ENCODE results near the gene CORO2B.
"Not testable (repeated sequence)": the region's sequence is repeated elsewhere in the genome, so short reads cannot be mapped to it uniquely, and the experiment has no call there.

The CORO2B gene

GRCh38 chr15:68679961-68680371 is 101.2 kb downstream of the CORO2B start:
- no peak for DNase-seq

DNA sequence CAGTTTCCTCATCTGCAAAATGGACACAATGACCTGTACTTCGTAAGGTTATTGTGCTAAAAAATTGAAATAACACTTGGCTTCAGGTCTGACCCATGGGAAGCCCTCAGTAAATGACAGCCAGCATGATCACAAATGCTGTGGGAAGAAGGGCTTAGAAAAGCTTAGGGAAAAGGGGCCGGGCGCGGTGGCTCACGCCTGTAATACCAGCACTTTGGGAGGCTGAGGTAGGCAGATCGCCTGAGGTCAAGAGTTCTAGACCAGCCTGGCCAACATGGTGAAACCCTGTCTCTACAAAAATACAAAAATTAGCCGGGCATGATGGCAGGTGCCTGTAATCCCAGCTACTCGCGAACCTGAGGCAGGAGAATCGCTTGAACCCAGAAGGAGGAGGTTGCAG is 102.0 kb downstream of the CORO2B start:
- DNase-seq = not testable (repeated sequence)

DNA sequence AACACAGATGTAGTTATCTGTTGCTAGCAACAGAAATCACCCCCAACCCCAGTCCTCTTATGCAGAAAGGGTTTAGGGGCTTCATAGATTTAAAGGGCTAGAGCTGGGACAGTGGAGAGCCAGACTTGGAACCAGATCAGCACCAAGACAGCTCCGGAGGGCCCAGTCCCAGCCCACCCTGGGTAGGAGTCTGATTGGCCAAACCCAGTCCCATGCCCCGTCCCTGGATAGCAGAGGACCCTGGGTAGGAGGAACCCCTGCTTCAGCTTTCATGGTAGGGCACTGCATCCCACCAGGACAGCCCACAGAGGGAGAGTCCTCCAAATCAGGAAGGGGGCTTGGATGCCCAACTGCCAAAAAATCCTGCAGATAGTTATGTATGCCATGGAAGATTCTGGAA is 103.0 kb downstream of the CORO2B start:
- no peak for DNase-seq

- DNase-seq = no peak
Measured at GRCh38 chr15:68682330-68682729, 103.5 kb downstream of the CORO2B start.

DNA sequence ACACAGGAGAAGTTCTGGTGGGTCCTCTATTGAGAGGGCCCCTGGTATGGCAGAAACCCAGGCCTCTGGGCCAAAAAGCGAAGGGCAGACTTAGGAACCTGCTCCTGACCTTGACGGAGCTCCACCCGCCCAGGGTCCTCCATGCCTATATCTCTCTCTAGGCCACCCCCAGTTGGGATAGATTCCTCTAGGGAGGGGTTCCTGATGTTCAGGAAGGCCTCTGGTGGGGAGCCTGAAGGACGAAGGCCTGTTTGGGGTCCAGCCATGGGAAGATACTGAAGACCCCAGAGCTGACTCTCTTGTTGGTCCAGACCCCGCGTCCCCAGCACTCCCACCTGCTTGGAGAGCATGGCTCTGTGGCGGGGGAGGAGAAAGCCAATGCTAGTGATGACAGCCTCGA is 104.2 kb downstream of the CORO2B start:
- DNase-seq = no peak

DNA sequence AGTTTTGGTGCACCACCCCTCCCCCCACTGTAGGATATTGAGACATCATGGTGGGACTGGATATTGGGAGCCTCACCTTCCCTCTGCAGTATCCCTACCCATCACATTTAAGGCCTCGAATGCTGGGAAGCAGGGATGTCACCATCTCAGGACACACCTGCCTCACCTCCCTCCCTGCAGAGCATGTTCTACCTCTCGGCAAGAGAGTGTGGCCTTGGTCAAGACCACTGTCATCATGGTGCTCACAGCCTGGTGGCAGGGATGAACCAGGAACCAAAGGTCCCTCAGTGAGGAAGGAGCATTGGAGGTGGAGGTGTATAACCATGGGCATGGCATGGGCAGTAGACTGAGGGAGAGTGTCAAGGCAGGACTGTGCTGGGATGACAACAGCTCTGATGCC is 104.8 kb downstream of the CORO2B start:
- DNase-seq = no peak

- no peak for DNase-seq
Measured at GRCh38 chr15:68684476-68684875, 105.7 kb downstream of the CORO2B start.

GRCh38 chr15:68687136-68687735 is 108.4 kb downstream of the CORO2B start:
- DNase-seq = no peak

DNA sequence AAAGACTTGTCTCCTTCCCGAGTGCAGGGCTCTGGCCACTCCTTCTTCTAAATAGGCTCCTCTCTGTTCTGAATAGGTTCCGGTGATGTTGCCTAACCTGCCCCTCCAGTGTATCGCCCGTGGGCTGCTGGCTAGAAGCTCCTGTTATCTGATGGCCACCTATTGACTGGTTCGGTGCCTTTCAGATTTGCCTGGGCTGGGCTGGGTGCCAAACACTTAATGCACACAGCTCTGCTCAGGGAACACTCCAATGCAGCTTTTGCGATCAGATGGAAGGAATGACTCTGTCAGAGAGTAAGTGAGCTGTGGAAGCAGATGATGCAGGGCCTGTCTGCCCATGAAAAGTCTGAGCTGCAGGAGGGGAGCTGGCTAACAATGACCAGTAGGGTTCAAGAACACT is 112.9 kb downstream of the CORO2B start:
- no peak for DNase-seq

GRCh38 chr15:68693071-68693470 is 114.3 kb downstream of the CORO2B start:
- DNase-seq = no peak

GRCh38 chr15:68694111-68694510 is 115.3 kb downstream of the CORO2B start:
- no peak for DNase-seq

DNA sequence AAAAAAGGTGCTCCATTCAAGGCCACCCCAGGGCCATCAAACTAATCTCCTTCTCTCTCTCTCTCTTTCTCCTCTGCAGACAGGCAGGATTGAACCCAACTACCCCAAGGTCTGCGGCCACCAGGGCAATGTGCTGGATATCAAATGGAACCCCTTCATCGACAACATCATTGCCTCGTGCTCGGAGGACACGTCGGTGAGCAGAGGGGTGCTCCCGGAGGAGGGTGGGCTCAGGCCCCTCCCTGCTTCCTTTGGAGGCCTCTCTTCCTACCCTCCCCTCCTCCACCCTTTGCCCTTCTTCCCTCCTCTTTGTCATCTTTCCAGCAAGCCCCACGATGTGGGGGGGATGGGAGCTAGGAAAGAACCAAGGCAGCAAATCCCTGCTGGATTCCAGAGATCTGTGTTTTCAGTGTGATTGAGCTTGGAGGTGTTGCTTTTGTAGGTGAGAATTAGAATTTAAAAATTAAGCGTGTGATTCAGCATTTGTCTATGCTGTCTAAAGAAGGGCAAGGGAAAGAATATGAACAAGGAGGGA is 116.3 kb downstream of the CORO2B start:
- DNase-seq = no peak

- DNase-seq = no peak
Measured at GRCh38 chr15:68696414-68697363, 117.9 kb downstream of the CORO2B start.

GRCh38 chr15:68697711-68698690 is 119.2 kb downstream of the CORO2B start:
- no peak for DNase-seq

- DNase-seq = no peak
Measured at GRCh38 chr15:68698708-68699107, 119.9 kb downstream of the CORO2B start.

GRCh38 chr15:68699124-68699880 is 120.5 kb downstream of the CORO2B start:
- no peak for DNase-seq

DNA sequence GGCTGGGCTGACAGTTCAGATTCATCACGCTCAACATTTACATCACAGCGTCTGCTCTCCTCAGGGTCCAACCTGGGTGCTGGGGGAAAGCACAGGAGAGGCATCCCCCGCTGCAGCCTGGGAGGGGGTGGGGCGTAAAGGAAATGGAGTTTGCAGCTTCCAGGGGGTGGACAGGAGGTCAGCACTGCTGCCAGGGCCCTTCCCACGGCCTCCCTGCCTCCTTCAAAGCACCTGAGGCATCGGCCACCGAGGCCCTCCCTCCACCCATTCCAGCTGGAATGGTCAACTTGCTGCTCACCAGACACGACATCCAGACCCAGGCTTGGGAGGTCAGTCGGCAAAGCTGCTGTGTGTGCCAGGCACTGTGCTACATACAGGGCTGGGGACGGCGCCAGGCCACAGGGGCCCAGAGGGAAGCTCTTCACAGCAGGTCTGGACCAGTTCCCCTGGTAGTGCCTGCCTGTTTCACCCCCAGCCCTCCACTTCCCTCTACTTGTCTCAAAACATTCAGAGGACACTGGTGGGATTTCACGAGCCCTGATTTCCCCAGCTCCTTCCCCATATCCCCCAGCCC is 121.2 kb downstream of the CORO2B start:
- DNase-seq = no peak

GRCh38 chr15:68700455-68701123 is 121.8 kb downstream of the CORO2B start:
- no peak for DNase-seq

GRCh38 chr15:68701886-68702285 is 123.1 kb downstream of the CORO2B start:
- no peak for DNase-seq

GRCh38 chr15:68704496-68705021 is 125.8 kb downstream of the CORO2B start:
- no peak for DNase-seq

DNA sequence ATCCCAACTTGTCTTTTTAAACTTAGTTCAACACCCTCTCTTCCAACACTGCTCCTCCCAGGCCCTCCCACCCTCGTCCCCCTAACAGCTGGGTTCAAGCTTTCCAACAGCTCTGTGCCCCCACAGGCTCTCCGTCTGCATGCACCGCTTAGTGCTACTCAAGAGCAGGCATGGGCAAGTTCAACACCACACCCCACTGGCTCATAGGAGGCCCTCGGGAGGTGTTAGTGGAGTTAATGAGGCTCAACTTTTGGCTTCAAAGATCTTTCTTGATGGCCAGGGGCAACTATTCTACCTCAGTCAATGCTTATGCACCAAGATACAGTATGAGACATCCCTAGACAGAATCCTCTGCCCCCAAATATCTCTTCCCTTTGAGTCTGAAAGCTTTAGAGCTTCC is 127.5 kb downstream of the CORO2B start:
- no peak for DNase-seq
